GM12878 (cell line): ENCODE results near the gene TMEM131L. TPM values are rescaled to one million over a fixed set of nuclear protein-coding genes. Genes with fewer than 3 reads are reported as not detected.
"Not testable (repeated sequence)": the region's sequence is repeated elsewhere in the genome, so short reads cannot be mapped to it uniquely, and the experiment has no call there.

Source experiments
- ATAC-seq: fragments of 200-7000 bp; cut with Tn5 transposase; 3 replicates; pipeline ENCODE4 v1.9.1; 2020; ENCODE audit warnings: mild to moderate bottlenecking, moderate library complexity
- BruUV-seq: library from RNA; stranded (reverse); fragments of 400-500 nt; replicated peaks from 2 replicates; lab custom pipeline; 2021; lab: Mats Ljungman, UMichigan
- CTCF ChIA-PET: fragments of 300-600 bp; sonication (Branson Sonifier 250); formaldehyde crosslinking; extraction: SDS; loops from one replicate; lab custom pipeline; 2021; ENCODE audit warnings: inconsistent platforms; lab: Yijun Ruan, JAX
- POLR2A ChIA-PET: fragments of 350-600 bp; formaldehyde crosslinking; extraction: SDS; loops from one replicate; lab custom pipeline; 2021; ENCODE audit warnings: inconsistent platforms; lab: Charles Lee
- RAD21 ChIA-PET: fragments of 300-600 bp; sonication (Branson Sonifier 250); formaldehyde crosslinking; loops from one replicate; lab custom pipeline; 2023; ENCODE audit warnings: antibody characterized with exemption; ENCODE audit not compliant: unreplicated experiment; lab: Charles Lee
- SMC1A ChIA-PET: fragments of 300-600 bp; sonication (Branson Sonifier 250); formaldehyde crosslinking; loops from one replicate; lab custom pipeline; 2023; ENCODE audit not compliant: unreplicated experiment, uncharacterized antibody; lab: Charles Lee
- DNase-seq: peaks from one replicate; pipeline ENCODE4 v3.0.0-alpha.2; 2011; ENCODE audit warnings: low read depth, low spot score
- FAIRE-seq: peaks from 3 replicates; lab custom pipeline; 2011; peaks lifted over from hg19 to GRCh38; lab: Jason Lieb, UNC
- H2AFZ ChIP-seq: 2 replicates; pipeline ENCODE4 v1.6.0; 2011; ENCODE audit warnings: low read depth, low read length, control low read depth; ENCODE audit not compliant: control insufficient read depth
- H3K27ac ChIP-seq: 2 replicates; pipeline ENCODE4 v1.5.1; 2011; ENCODE audit warnings: control low read depth; ENCODE audit not compliant: control insufficient read depth, insufficient read depth
- H3K27me3 ChIP-seq, 2 experiments: replicated peaks in 1 of 2; 2 replicates each; pipeline versions ENCODE4 v1.6.0 to v1.6.1; 2011; ENCODE audit warnings: low read length in 1 of 2; ENCODE audit not compliant: control insufficient read depth in 2 of 2, insufficient read depth in 2 of 2
- H3K36me3 ChIP-seq, 2 experiments: 2 replicates each; pipeline ENCODE4 v1.5.1; 2011; ENCODE audit warnings: low read length in 1 of 2; ENCODE audit not compliant: control insufficient read depth in 2 of 2, insufficient read depth in 2 of 2
- H3K4me1 ChIP-seq: 2 replicates; pipeline ENCODE4 v1.6.1; 2011; ENCODE audit warnings: mild to moderate bottlenecking, low read length, moderate library complexity, mixed read lengths; ENCODE audit not compliant: control insufficient read depth, insufficient read depth
- H3K4me2 ChIP-seq: 2 replicates; pipeline ENCODE4 v1.6.0; 2011; ENCODE audit warnings: control low read depth; ENCODE audit not compliant: control insufficient read depth, insufficient read depth
- H3K4me3 ChIP-seq: fragments of 200-600 bp; sonication (generic); 2 replicates; pipeline ENCODE4 v1.5.1; 2016
- H3K79me2 ChIP-seq: 2 replicates; pipeline ENCODE4 v1.6.0; 2011; ENCODE audit warnings: low read length; ENCODE audit not compliant: control insufficient read depth, insufficient read depth
- H3K9ac ChIP-seq: 2 replicates; pipeline ENCODE4 v1.8.0; 2011; ENCODE audit warnings: low read length, control low read depth, mixed read lengths; ENCODE audit not compliant: control insufficient read depth, insufficient read depth
- H3K9me3 ChIP-seq: replicated peaks from 3 replicates; pipeline ENCODE4 v1.5.1; 2011; ENCODE audit warnings: mild to moderate bottlenecking, low read length; ENCODE audit not compliant: control insufficient read depth, insufficient read depth
- H4K20me1 ChIP-seq: 2 replicates; pipeline ENCODE4 v1.6.0; 2011; ENCODE audit not compliant: control insufficient read depth, insufficient read depth
- ASH2L ChIP-seq: fragments of 300-600, 200-600 bp; sonication (generic); IDR thresholded peaks from 2 replicates; pipeline ENCODE4 v1.6.1; 2017; ENCODE audit warnings: low read depth, mild to moderate bottlenecking, borderline replicate concordance
- CEBPB ChIP-seq, 2 experiments: fragments of 150-350 bp in 1 of 2; IDR thresholded peaks; 2 replicates each; pipeline ENCODE4 v1.6.1; 2012 to 2014; ENCODE audit warnings: low read depth in 2 of 2, low read length in 2 of 2, borderline replicate concordance in 1 of 2, inconsistent platforms in 1 of 2
- EP300 ChIP-seq, 2 experiments: fragments of 150-350 bp in 1 of 2; IDR thresholded peaks; 2 replicates each; pipeline ENCODE4 v1.6.1; 2011 to 2012; ENCODE audit warnings: low read depth in 2 of 2, low read length in 2 of 2, borderline replicate concordance in 1 of 2, improper control_type of control experiment in 1 of 2, inconsistent platforms in 1 of 2; ENCODE audit not compliant: control insufficient read depth in 1 of 2
- FOXM1 ChIP-seq: IDR thresholded peaks from 2 replicates; pipeline ENCODE4 v1.6.1; 2012; ENCODE audit warnings: low read depth, mild to moderate bottlenecking, inconsistent platforms, low read length, moderate library complexity
- IKZF1 ChIP-seq: fragments of 450-650 bp; conservative IDR thresholded peaks from 2 replicates; pipeline ENCODE4 v1.6.1; 2017; ENCODE audit warnings: antibody characterized with exemption, mild to moderate bottlenecking
- IRF3 ChIP-seq: fragments of 450-650 bp; IDR thresholded peaks from 2 replicates; pipeline ENCODE4 v1.6.1; 2014; ENCODE audit warnings: mild to moderate bottlenecking
- IRF4 ChIP-seq: IDR thresholded peaks from 2 replicates; pipeline ENCODE4 v1.6.1; 2011; ENCODE audit warnings: low read depth, low read length
- KLF5 ChIP-seq: fragments of 450-650 bp; IDR thresholded peaks from 2 replicates; pipeline ENCODE4 v1.6.1; 2014; ENCODE audit warnings: mild to moderate bottlenecking; ENCODE audit not compliant: partially characterized antibody
- NBN ChIP-seq: fragments of 450-650 bp; IDR thresholded peaks from 2 replicates; pipeline ENCODE4 v1.6.1; 2016
- NFYA ChIP-seq: IDR thresholded peaks from 2 replicates; pipeline ENCODE4 v1.6.1; 2011; ENCODE audit warnings: low read depth, mild to moderate bottlenecking, low read length, improper control_type of control experiment, borderline replicate concordance
- RELB ChIP-seq: fragments of 450-650 bp; IDR thresholded peaks from 2 replicates; pipeline ENCODE4 v1.6.1; 2017; ENCODE audit warnings: low read depth, mild to moderate bottlenecking, moderate library complexity
- RUNX3 ChIP-seq: IDR thresholded peaks from 2 replicates; pipeline ENCODE4 v1.6.1; 2012; ENCODE audit warnings: low read length, inconsistent platforms
- TAF1 ChIP-seq: IDR thresholded peaks from 2 replicates; pipeline ENCODE4 v1.6.1; 2011; ENCODE audit warnings: mild to moderate bottlenecking, low read depth, low read length, borderline replicate concordance
- TBL1XR1 ChIP-seq: IDR thresholded peaks from 2 replicates; pipeline ENCODE4 v1.6.1; 2012; ENCODE audit warnings: low read depth, low read length, improper control_type of control experiment
- WGBS: methylation state at CpG from one replicate; pipeline ENCODE4 v1.1.6; 2016; ENCODE audit warnings: low lambda C conversion rate; ENCODE audit not compliant: insufficient replicate concordance, insufficient coverage; ENCODE audit errors: missing lambda C conversion rate; 5-methylcytosine and 5-hydroxymethylcytosine counted together
- in situ Hi-C: fragments of 300-500 bp; cut with MboI; formaldehyde crosslinking; loops from 9 replicates; pipeline ENCODE4 v1.14.3; 2018; ENCODE audit warnings: mixed read lengths
- intact Hi-C: fragments of 100-400 bp; cut with micrococcal nuclease; formaldehyde crosslinking; loops from one replicate; pipeline ENCODE4 v1.14.2; 2022; ENCODE audit not compliant: unreplicated experiment
- polyA plus RNA-seq, 11 experiments: library from polyadenylated mRNA; depleted of rRNA in 4 of 11; unstranded in 6 of 11; stranded (reverse) in 5 of 11; fragments of >200 nt; fragmentation: Nextera tagmentation in 4 of 11; fragmentation: Illumina TruSeq in 1 of 11; extraction: Ambion mirVana in 4 of 11; extraction: Trizol in 1 of 11; gene quantifications; 1 replicate in 1 of 11; 2 replicates in 10 of 11; pipeline versions ENCODE4 v1.2.1 to v1.2.3, GENCODE V29; 2011 to 2016; ENCODE audit warnings: inconsistent platforms in 2 of 11, missing spikeins in 2 of 11, low read depth in 1 of 11
- total RNA-seq, 4 experiments: library from RNA; depleted of rRNA in 3 of 4; stranded (reverse); fragments of >200 nt in 3 of 4; fragmentation: Illumina TruSeq in 1 of 4; extraction: Trizol in 1 of 4; gene quantifications; 2 replicates each; pipeline versions ENCODE4 v1.2.1 to v1.2.3, GENCODE V29; 2013 to 2021

Gene TMEM131L
- total and polyA plus RNA-seq, 10 of the 15 experiments (the other 5 are each of a cell fraction or from before 2014, with no cell fraction given), result 8.5 to 101 (median 74.4) TPM

- TF ChIP-seq EP300 (IDR thresholded peaks at IDR 0.05; ENCODE audit: borderline replicate concordance in 1 of 2, control insufficient read depth in 1 of 2, low read depth in 2 of 2, low read length in 2 of 2) (no peak), RUNX3 (no peak), TAF1 (no peak)
Measured at GRCh38 chr4:153458969-153459368, 7.2 kb upstream of the TMEM131L start (continued).

GRCh38 chr4:153461549-153461948, 4.6 kb upstream of the TMEM131L start:
- WGBS, result 98% methylated on average over 3 of the region's 4 CpGs
- DNase-seq, H3K27me3 ChIP-seq, H3K4me3 ChIP-seq, H3K9ac ChIP-seq, H3K36me3 ChIP-seq, H2AFZ ChIP-seq, in situ Hi-C loops, H3K9me3 ChIP-seq, H3K27ac ChIP-seq, ATAC-seq, POLR2A ChIA-PET, H3K4me2 ChIP-seq, FAIRE-seq, RAD21 ChIA-PET, BruUV-seq, H4K20me1 ChIP-seq, CTCF ChIA-PET, SMC1A ChIA-PET, H3K79me2 ChIP-seq, intact Hi-C loops: not testable (repeated sequence)
- peaks cover 13% of the 10 kb centered on the region for H3K4me1 ChIP-seq

- Histone ChIP-seq H3K4me3 (no peak overlapping the region), H3K27ac (no peak overlapping the region), H3K27me3 (no peaks in the 10 kb centered on the region), H3K9me3 (no peaks in the 10 kb centered on the region), H2AFZ (no peak overlapping the region), H3K9ac (no peak overlapping the region), H3K4me1 (peaks cover 13% of the 10 kb centered on the region), H3K36me3 (no peaks in the 10 kb centered on the region; a peak in 1 of 4 replicates), H4K20me1 (no peaks in the 10 kb centered on the region; the same call in 1 of the 2 replicates), H3K79me2 (peaks cover 29% of the 10 kb centered on the region), H3K4me2 (no peak overlapping the region)
- ChIA-PET POLR2A (interaction anchor here (1.1 to 16.1 kb wide), 2 partner anchors 12 to 27 kb away, joined by 4 to 268 read pairs; no protein-coding TSS in a partner anchor), CTCF (interaction anchor here (1.2 to 2.3 kb wide), 2 partner anchors 16 to 118 kb away, joined by 3 to 10 read pairs; no protein-coding TSS in a partner anchor), SMC1A (interaction anchor here (1.2 to 12.9 kb wide), 7 partner anchors 9 to 110 kb away, joined by 3 to 356 read pairs (median 7); no protein-coding TSS in a partner anchor), RAD21 (interaction anchor here (1.0 to 15.8 kb wide), 6 partner anchors 23 to 179 kb away, joined by 3 to 429 read pairs (median 4); no protein-coding TSS in a partner anchor)
- in situ Hi-C loops (no loop called here), intact Hi-C loops (no loop called here)
- 95% methylated on average over 1 of the region's 1 CpG for WGBS
- DNase-seq, result no peak
- no TSS peak for BruUV-seq
- FAIRE-seq, result no peak
- ATAC-seq, result no peak
- no peak for TF ChIP-seq CEBPB (IDR thresholded peaks at IDR 0.05; ENCODE audit: borderline replicate concordance in 1 of 2, low read depth in 2 of 2, low read length in 2 of 2)
- TF ChIP-seq IRF4, result no peak
- TF ChIP-seq TBL1XR1, result no peak
- TF ChIP-seq IKZF1, result no peak
- TF ChIP-seq NBN, result no peak
- TF ChIP-seq RELB, result no peak
- TF ChIP-seq NFYA, result no peak
- no peak for TF ChIP-seq ASH2L
- no peak for TF ChIP-seq FOXM1
- no peak for TF ChIP-seq KLF5
- no peak for TF ChIP-seq IRF3
Measured at GRCh38 chr4:153464068-153464467, 2.1 kb upstream of the TMEM131L start.
